Endothelial cell (in vitro differentiated cells): ENCODE measurements around the gene TMEM59L. TPM values are rescaled to one million over a fixed set of nuclear protein-coding genes. Genes with fewer than 3 reads are reported as not detected.
"Not testable (repeated sequence)": the region's sequence is repeated elsewhere in the genome, so short reads cannot be mapped to it uniquely, and the experiment has no call there.

Source experiments
- DNase-seq: peaks from one replicate; pipeline ENCODE4 v3.0.0; 2021; ENCODE audit warnings: low spot score
- H3K27ac Mint-ChIP-seq: one replicate; pipeline ENCODE4 v1.8.0; 2021; ENCODE audit warnings: mixed read lengths, inconsistent platforms; ENCODE audit not compliant: unreplicated experiment
- H3K27me3 Mint-ChIP-seq: one replicate; pipeline ENCODE4 v1.8.0; 2021; ENCODE audit warnings: mild to moderate bottlenecking, moderate library complexity, mixed read lengths, inconsistent platforms; ENCODE audit not compliant: unreplicated experiment
- H3K36me3 Mint-ChIP-seq: one replicate; pipeline ENCODE4 v1.8.0; 2021; ENCODE audit warnings: mild to moderate bottlenecking, low read depth, mixed read lengths, inconsistent platforms; ENCODE audit not compliant: unreplicated experiment
- H3K4me1 Mint-ChIP-seq: one replicate; pipeline ENCODE4 v1.8.0; 2021; ENCODE audit warnings: mild to moderate bottlenecking, mixed read lengths, inconsistent platforms; ENCODE audit not compliant: unreplicated experiment
- H3K4me3 Mint-ChIP-seq: one replicate; pipeline ENCODE4 v1.8.0; 2021; ENCODE audit warnings: mild to moderate bottlenecking, mixed read lengths, inconsistent platforms; ENCODE audit not compliant: unreplicated experiment
- H3K9me3 Mint-ChIP-seq: one replicate; pipeline ENCODE4 v1.8.0; 2021; ENCODE audit warnings: mixed read lengths, inconsistent platforms; ENCODE audit not compliant: unreplicated experiment
- CTCF ChIP-seq: fragments of 200-600 bp; sonication (generic); IDR thresholded peaks from one replicate; pipeline ENCODE4 v1.5.0; 2021; ENCODE audit warnings: antibody characterized with exemption; ENCODE audit not compliant: unreplicated experiment
- total RNA-seq: library from RNA; stranded (reverse); fragmentation: NEBNext Ultra II Directional; extraction: Animal tissue kit (Norgen Biotek cat#: 25700); gene quantifications from one replicate; pipeline ENCODE4 v1.2.1, GENCODE V29; 2021; ENCODE audit not compliant: unreplicated experiment

Gene TMEM59L
- total RNA-seq, 1 donor from 2014 or later: 0.15 TPM

DNA sequence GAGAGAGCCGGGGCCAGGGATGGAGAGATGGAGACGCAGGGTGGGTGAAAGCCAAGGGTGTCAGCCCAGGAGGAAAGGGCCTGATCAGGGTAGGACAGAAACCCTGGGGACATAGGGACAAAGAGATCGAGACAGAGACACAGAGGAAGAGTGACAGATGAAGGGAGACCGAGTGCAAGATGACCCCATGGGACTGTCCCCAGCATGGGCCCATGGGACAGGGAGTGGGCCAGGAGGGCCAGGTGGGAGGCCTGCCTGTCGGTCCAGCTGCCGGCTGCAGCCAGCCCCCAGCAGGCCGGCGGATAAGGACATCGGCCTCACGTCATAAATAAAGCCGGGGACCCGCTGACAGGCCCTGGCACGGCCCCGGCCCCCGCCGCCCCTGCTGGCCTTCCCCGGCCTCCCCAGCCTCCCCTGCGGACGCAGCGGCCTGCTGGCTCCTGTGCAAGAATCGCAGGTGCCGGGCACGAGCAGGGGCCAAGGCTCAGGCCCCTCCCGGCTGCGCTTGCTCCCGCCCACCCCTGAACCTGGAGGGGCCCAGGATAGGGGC, 17.8 kb upstream of the TMEM59L start:
- TF ChIP-seq CTCF: no peak
- no peak for DNase-seq
- H3K9me3 Mint-ChIP-seq: no peaks in the 10 kb centered on the region
- peaks cover 3% of the 10 kb centered on the region for H3K36me3 Mint-ChIP-seq
- no peak overlapping the region for H3K27ac Mint-ChIP-seq
- H3K4me3 Mint-ChIP-seq: peak overlapping the region; percentile 63
- H3K4me1 Mint-ChIP-seq: peaks cover 10% of the 10 kb centered on the region
- H3K27me3 Mint-ChIP-seq: peaks cover 29% of the 10 kb centered on the region

GRCh38 chr19:18595475-18595874, 17.2 kb upstream of the TMEM59L start:
- DNase-seq: no peak
- Mint-ChIP-seq H3K4me1 (peaks cover 7% of the 10 kb centered on the region), H3K9me3 (no peaks in the 10 kb centered on the region), H3K4me3 (no peak overlapping the region), H3K36me3 (peaks cover 3% of the 10 kb centered on the region), H3K27me3 (peaks cover 28% of the 10 kb centered on the region), H3K27ac (peak overlapping the region; percentile 20)
- no peak for TF ChIP-seq CTCF

- Mint-ChIP-seq H3K9me3 (no peaks in the 10 kb centered on the region), H3K27me3 (peaks cover 32% of the 10 kb centered on the region)
These were observed 15.9 kb upstream of the TMEM59L start for GRCh38 chr19:18596752-18597157.

DNA sequence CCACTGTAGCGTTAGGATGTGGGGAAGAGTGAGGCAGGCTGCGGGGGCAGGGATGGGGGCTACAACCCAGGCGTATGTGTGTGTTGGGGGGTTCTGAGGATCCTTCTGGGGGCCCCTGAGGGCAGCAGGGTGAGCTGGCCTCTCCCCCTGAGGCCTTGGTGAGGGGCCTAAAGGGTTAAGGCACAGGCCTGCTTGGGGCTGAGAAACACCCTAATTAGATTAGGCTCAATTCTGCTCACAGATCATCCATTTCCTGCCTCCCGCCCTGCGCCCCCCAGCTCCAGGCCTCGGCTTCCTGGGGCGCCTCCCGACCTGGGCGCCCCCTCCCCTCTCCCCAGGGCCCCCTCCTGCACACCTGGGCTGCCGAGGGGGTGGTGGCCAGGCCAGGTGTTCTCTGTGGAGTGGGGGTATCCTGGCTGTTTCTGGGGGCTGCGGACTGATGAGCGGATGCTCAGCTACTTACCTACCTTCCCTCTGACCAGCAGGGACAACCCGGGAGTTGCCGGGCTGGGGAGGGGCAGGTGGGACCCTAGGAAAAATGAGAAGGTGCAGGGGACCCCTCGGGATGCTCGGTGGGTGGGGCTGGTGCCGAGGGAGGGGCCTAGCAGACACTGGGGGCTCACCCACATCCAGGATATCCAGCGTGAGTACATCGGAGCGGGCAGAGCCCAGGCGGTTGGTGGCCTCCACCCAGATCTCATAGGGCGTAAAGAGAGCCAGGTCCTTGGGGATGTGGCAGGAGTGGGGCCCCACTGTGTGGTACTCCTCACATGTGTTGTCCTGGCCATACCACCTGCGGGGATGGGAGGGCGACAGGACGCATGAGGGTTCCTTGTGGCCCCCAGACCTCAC, 14.6 kb upstream of the TMEM59L start:
- peaks cover 38% of the 10 kb centered on the region for H3K27me3 Mint-ChIP-seq
- TF ChIP-seq CTCF: no peak
- H3K27ac Mint-ChIP-seq: no peak overlapping the region
- no peak overlapping the region for H3K4me3 Mint-ChIP-seq
- no peaks in the 10 kb centered on the region for H3K36me3 Mint-ChIP-seq
- no peaks in the 10 kb centered on the region for H3K9me3 Mint-ChIP-seq
- no peak for DNase-seq
- peaks cover 11% of the 10 kb centered on the region for H3K4me1 Mint-ChIP-seq

More at GRCh38 chr19:18596752-18597157, 15.9 kb upstream of the TMEM59L start:
- no peak for DNase-seq
- no peak for TF ChIP-seq CTCF
- Mint-ChIP-seq H3K27ac (no peak overlapping the region), H3K36me3 (no peaks in the 10 kb centered on the region), H3K4me1 (peaks cover 6% of the 10 kb centered on the region), H3K4me3 (no peak overlapping the region)

DNA sequence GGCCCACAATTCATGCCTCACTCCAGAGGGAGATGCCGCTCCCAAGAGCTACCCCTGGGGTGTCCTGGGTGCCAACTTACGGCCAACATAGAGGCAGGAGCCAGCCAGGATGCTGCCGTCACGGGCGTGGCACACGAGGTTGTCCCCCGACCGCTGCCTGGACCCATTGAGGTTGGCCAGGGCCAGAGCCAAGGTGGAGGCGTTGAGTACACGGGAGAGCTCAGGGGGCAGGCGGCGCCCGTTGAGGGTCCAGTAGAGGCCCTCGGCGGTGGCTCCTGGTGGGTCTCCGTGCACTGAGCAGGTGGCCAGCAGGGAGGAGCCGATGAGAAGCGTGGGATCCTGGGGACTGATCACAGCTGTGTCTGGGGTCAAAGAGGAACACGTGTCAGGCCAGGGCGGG, 13.2 kb upstream of the TMEM59L start:
- peaks cover 9% of the 10 kb centered on the region for H3K4me1 Mint-ChIP-seq
- H3K9me3 Mint-ChIP-seq: no peaks in the 10 kb centered on the region
- H3K4me3 Mint-ChIP-seq: no peak overlapping the region
- H3K27me3 Mint-ChIP-seq: peaks cover 38% of the 10 kb centered on the region
- TF ChIP-seq CTCF: no peak
- no peak overlapping the region for H3K27ac Mint-ChIP-seq
- no peaks in the 10 kb centered on the region for H3K36me3 Mint-ChIP-seq
- no peak for DNase-seq

GRCh38 chr19:18600692-18601397, 11.8 kb upstream of the TMEM59L start:
- H3K4me1 Mint-ChIP-seq, H3K4me3 Mint-ChIP-seq, H3K36me3 Mint-ChIP-seq, H3K27ac Mint-ChIP-seq, DNase-seq, H3K9me3 Mint-ChIP-seq: not testable (repeated sequence)
- peaks cover 39% of the 10 kb centered on the region for H3K27me3 Mint-ChIP-seq
